ENCODE data around the gene ASB13. TPM values are rescaled to one million over a fixed set of nuclear protein-coding genes. Genes with fewer than 3 reads are reported as not detected.
A peak's percentile ranks its signal among the peaks of the same experiment; 100 is the strongest.

The ASB13 gene
- total and polyA plus RNA-seq, 2 donors (not counting 1 experiment from before 2014, with no cell fraction given): 2.5 to 4.4 TPM

DNA sequence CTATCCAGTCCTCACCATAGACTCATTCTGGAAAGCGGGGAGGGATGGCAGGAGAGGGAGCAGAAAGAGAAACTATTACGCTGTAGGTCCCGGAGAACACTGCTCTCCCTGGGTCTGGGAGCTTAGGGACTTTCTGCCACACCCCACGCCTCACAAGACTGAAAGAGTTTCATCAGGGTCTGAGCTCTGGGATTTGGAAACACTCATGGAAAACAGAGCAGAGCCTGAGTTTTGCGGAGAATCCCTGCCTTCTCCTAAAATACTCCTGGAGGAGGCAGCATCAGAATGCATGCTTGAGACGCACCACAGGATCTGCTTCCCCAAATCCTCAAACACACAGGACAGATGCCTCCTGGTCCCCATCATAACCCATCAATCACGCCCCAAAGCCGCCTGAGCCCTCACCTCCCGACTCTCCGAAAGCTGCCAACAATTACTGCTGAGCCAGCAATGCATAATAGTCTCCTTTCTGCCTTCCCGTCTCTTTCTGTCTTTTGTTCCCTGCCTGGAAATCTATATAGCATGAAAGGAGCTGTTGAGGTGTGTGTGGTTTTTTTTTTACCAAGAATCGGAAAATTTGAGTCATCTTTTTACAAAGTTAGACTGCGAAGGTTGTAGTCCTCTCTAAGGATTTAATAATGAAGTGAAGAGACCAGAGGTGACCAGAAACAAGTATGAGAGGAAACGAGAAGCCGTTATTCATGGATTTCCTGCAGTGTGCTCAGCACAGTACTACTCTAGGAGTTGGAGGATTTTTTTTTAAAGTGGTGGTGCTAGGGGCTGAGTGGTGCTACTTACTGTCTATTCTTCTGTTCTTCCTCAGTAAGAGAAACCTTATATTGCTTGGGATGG lies 37.7 kb downstream of the ASB13 start:
- H3K79me2 ChIP-seq (ENCODE audit: control insufficient read depth, insufficient read depth, low read length): no peaks in the 10 kb centered on the region
- H3K36me3 ChIP-seq (replicated peaks in 1 of 2; ENCODE audit: control extremely low read depth in 1 of 2, control insufficient read depth in 1 of 2, extremely low read depth in 1 of 2, insufficient read depth in 2 of 2, low read length in 1 of 2): no peaks in the 10 kb centered on the region
- POLR2A ChIA-PET: interaction anchor here (0.6 kb wide), 1 partner anchor 166 kb away, joined by 7 read pairs; no protein-coding TSS in a partner anchor
- CTCF ChIA-PET: interaction anchor here (0.5 to 18.1 kb wide), 22 partner anchors 7 to 426 kb away, joined by 3 to 659 read pairs (median 5); no protein-coding TSS in a partner anchor
- Mint-ChIP-seq H3K9me3 (ENCODE audit: insufficient read depth) (no peaks in the 10 kb centered on the region), H3K4me3 (no peak overlapping the region), H3K27me3 (peaks cover 5% of the 10 kb centered on the region), H3K27ac (no peak overlapping the region), H3K4me1 (peaks cover 10% of the 10 kb centered on the region)
- H3K4me2 ChIP-seq (replicated peaks; ENCODE audit: low read depth, low read length, poor library complexity, severe bottlenecking): no peak overlapping the region
- no peak overlapping the region for H3K9ac ChIP-seq (ENCODE audit: low read length)
- no peak overlapping the region for H3K4me3 ChIP-seq (ENCODE audit: control extremely low read depth in 1 of 5, extremely low read depth in 1 of 5, insufficient read depth in 1 of 5, low read depth in 2 of 5, low read length in 4 of 5)
- 56% methylated on average over 11 of the region's 15 CpGs for WGBS (ENCODE audit: insufficient coverage)
- no peaks in the 10 kb centered on the region for H4K20me1 ChIP-seq (ENCODE audit: control insufficient read depth, insufficient read depth, low read length, poor library complexity, severe bottlenecking)
- intact Hi-C loops (cut with micrococcal nuclease): loop anchor here (5.0 kb wide), 1 partner anchor 259 kb away; the partner anchor contains the start of gene ANKRD16
- H2AFZ ChIP-seq (ENCODE audit: insufficient read depth, low read depth, low read length, poor library complexity, severe bottlenecking): peak overlapping the region; percentile 16
- TF ChIP-seq, protein P1, sequence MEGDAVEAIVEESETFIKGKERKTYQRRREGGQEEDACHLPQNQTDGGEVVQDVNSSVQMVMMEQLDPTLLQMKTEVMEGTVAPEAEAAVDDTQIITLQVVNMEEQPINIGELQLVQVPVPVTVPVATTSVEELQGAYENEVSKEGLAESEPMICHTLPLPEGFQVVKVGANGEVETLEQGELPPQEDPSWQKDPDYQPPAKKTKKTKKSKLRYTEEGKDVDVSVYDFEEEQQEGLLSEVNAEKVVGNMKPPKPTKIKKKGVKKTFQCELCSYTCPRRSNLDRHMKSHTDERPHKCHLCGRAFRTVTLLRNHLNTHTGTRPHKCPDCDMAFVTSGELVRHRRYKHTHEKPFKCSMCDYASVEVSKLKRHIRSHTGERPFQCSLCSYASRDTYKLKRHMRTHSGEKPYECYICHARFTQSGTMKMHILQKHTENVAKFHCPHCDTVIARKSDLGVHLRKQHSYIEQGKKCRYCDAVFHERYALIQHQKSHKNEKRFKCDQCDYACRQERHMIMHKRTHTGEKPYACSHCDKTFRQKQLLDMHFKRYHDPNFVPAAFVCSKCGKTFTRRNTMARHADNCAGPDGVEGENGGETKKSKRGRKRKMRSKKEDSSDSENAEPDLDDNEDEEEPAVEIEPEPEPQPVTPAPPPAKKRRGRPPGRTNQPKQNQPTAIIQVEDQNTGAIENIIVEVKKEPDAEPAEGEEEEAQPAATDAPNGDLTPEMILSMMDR (IDR thresholded peaks at IDR 0.05): no peak
- TF ChIP-seq EZH2 (IDR thresholded peaks at IDR 0.05; ENCODE audit: borderline replicate concordance, insufficient read depth, low read depth, low read length, poor library complexity, severe bottlenecking): no peak
- peaks cover 0 to 11% (median 5%) of the 10 kb centered on the region in 4 experiments for H3K27me3 ChIP-seq (replicated peaks in 1 of 4; ENCODE audit: control extremely low read depth in 1 of 4, control insufficient read depth in 3 of 4, insufficient read depth in 4 of 4, low read length in 3 of 4)
- no peak for ATAC-seq (ENCODE audit: low read depth)
- no peak for DNase-seq
- H3K4me1 ChIP-seq (ENCODE audit: control insufficient read depth in 2 of 2, insufficient read depth in 2 of 2, low read length in 2 of 2): peaks cover 7 to 13% of the 10 kb centered on the region in 2 donors
- H3K27ac ChIP-seq (ENCODE audit: low read length in 2 of 2): no peak overlapping the region
- H3K9me3 ChIP-seq (ENCODE audit: control extremely low read depth in 1 of 3, control insufficient read depth in 2 of 3, insufficient read depth in 1 of 3, low read length in 2 of 3): no peaks in the 10 kb centered on the region
